Calu3 (cell line): Measurements from ENCODE around the gene MSI2. TPM values are rescaled to one million over a fixed set of nuclear protein-coding genes. Genes with fewer than 3 reads are reported as not detected.

Source experiments
- BruUV-seq: library from RNA; stranded (reverse); fragments of 400-500 nt; replicated peaks from 2 replicates; lab custom pipeline; 2021; lab: Mats Ljungman, UMichigan
- CTCF ChIA-PET: fragments of 300-600 bp; sonication (Branson Sonifier 250); formaldehyde crosslinking; loops from one replicate; lab custom pipeline; 2022; ENCODE audit warnings: antibody characterized with exemption; lab: Charles Lee
- DNase-seq: peaks from one replicate; pipeline ENCODE4 v3.0.0; 2022
- H3K27ac Mint-ChIP-seq: one replicate; pipeline ENCODE4 v1.8.0; 2022; ENCODE audit warnings: mixed read lengths; ENCODE audit not compliant: unreplicated experiment
- H3K27me3 Mint-ChIP-seq: one replicate; pipeline ENCODE4 v1.8.0; 2022; ENCODE audit warnings: mixed read lengths; ENCODE audit not compliant: unreplicated experiment
- H3K36me3 Mint-ChIP-seq: one replicate; pipeline ENCODE4 v1.8.0; 2022; ENCODE audit warnings: mild to moderate bottlenecking, moderate library complexity, mixed read lengths; ENCODE audit not compliant: insufficient read depth, unreplicated experiment
- H3K4me1 Mint-ChIP-seq: one replicate; pipeline ENCODE4 v1.8.0; 2022; ENCODE audit warnings: mild to moderate bottlenecking, low read depth, mixed read lengths; ENCODE audit not compliant: unreplicated experiment
- H3K4me3 Mint-ChIP-seq: one replicate; pipeline ENCODE4 v1.8.0; 2022; ENCODE audit warnings: mild to moderate bottlenecking, low read depth, moderate library complexity, mixed read lengths; ENCODE audit not compliant: unreplicated experiment
- H3K9me3 Mint-ChIP-seq: one replicate; pipeline ENCODE4 v1.8.0; 2022; ENCODE audit warnings: low read depth, mixed read lengths; ENCODE audit not compliant: unreplicated experiment
- CTCF ChIP-seq: fragments of 200-600 bp; IDR thresholded peaks from one replicate; pipeline ENCODE4 v1.8.0; 2022; ENCODE audit warnings: antibody characterized with exemption; ENCODE audit not compliant: unreplicated experiment
- intact Hi-C: fragments of 100-400 bp; cut with micrococcal nuclease; formaldehyde crosslinking; loops from one replicate; pipeline ENCODE4 v1.10.0; 2022; ENCODE audit not compliant: unreplicated experiment
- total RNA-seq: library from RNA; stranded (reverse); gene quantifications from 2 replicates; pipeline ENCODE4 v1.2.3, GENCODE V29; 2022

MSI2 gene
- total RNA-seq, 1 experiment from 2014 or later: 66.4 TPM

GRCh38 chr17:57670769-57671569 lies 414.6 kb downstream of the MSI2 start:
- H3K4me1 Mint-ChIP-seq: no peaks in the 10 kb centered on the region
- no peak for TF ChIP-seq CTCF
- H3K27ac Mint-ChIP-seq: no peak overlapping the region
- intact Hi-C loops: loop anchor here (5.0 to 10.0 kb wide), 3 partner anchors 74 to 539 kb away; no protein-coding TSS in a partner anchor
- H3K36me3 Mint-ChIP-seq: peaks cover 10% of the 10 kb centered on the region
- no peak for DNase-seq
- BruUV-seq: no TSS peak
- H3K27me3 Mint-ChIP-seq: no peaks in the 10 kb centered on the region
- H3K9me3 Mint-ChIP-seq: no peaks in the 10 kb centered on the region
- CTCF ChIA-PET: interaction anchor here (1.3 to 1.4 kb wide), 4 partner anchors 8 to 428 kb away, joined by 3 to 10 read pairs (median 6); no protein-coding TSS in a partner anchor
- H3K4me3 Mint-ChIP-seq: no peak overlapping the region

DNA sequence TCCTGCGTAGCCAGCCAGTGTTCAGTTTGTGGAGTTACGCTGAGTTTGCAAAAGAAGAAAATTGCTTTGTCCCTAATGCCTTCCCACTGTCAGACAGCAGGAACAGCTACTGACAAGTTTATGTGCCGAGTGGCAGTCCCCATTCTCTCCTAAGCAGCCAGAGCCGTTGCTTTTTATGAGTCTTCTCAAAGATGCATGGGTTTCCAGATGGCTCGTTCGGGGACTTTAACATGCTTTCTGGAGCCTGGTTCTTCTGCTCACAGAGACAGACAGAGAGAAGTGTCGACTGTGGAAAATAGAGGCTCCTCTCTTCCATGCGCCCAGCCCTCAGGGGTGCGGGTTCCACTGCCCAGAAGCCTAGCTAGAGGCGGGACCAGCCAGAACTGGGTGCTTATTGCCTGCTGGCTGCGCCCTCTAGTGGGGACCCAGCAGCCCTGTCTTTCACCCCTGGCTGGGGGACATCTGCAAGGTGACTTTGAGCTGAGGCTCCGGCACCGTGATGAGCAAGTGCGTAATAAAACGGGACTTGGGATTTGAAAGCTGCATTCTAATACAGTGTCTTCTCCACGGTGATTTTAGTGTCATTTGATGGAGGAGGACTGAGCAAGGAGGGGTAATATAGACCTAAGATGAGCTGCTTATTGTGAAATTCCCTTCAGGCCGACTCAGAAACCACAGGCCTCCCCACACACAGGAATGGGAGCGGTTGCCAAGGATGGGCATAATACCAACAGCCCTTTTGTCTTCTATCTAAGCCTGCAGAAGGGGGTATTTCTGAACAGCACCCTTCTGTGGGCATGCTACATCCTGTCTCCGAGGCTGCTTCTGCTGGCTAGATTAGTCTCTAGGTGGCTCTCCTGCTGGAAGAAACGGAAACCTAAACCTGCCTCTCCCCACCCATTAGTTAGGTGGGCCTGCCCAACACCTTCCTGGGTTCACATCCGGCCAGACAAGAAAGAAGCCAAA lies 415.6 kb downstream of the MSI2 start:
- Mint-ChIP-seq H3K27me3 (no peaks in the 10 kb centered on the region), H3K27ac (no peak overlapping the region), H3K36me3 (peaks cover 10% of the 10 kb centered on the region), H3K4me1 (no peaks in the 10 kb centered on the region), H3K9me3 (no peaks in the 10 kb centered on the region), H3K4me3 (no peak overlapping the region)
- BruUV-seq: no TSS peak
- TF ChIP-seq CTCF: peak; percentile 73
- DNase-seq: peak; percentile 64
- CTCF ChIA-PET: interaction anchor here (0.8 to 1.4 kb wide), 7 partner anchors 9 to 429 kb away, joined by 3 to 10 read pairs (median 4); no protein-coding TSS in a partner anchor
- intact Hi-C loops: loop anchor here (5.0 to 10.0 kb wide), 3 partner anchors 75 to 540 kb away; no protein-coding TSS in a partner anchor

DNA sequence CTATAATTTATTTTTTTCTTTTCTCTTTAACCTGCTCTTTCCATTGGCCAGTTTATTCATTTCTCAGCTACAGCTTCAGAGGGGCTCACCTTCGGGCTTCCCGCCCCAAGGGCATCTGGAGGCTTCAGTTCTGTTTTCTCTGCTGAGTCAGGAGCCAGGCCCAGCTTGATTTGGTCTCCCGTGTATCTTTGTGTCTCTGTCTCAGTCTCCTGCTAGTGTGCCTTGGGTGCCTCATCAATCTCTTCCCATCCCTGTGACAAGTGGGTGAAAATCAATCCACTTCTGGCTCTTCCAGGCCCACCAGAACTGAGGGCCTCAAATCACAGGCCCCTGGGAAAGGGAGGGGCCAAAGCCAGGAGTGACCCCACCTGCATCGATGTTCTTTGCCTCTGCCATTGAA lies 416.6 kb downstream of the MSI2 start:
- peaks cover 10% of the 10 kb centered on the region for H3K36me3 Mint-ChIP-seq
- intact Hi-C loops: loop anchor here (5.0 to 10.0 kb wide), 3 partner anchors 76 to 541 kb away; no protein-coding TSS in a partner anchor
- CTCF ChIA-PET: no interaction called here
- H3K27ac Mint-ChIP-seq: no peak overlapping the region
- no peak for DNase-seq
- no TSS peak for BruUV-seq
- no peaks in the 10 kb centered on the region for H3K9me3 Mint-ChIP-seq
- no peak overlapping the region for H3K4me3 Mint-ChIP-seq
- H3K27me3 Mint-ChIP-seq: no peaks in the 10 kb centered on the region
- no peak for TF ChIP-seq CTCF
- H3K4me1 Mint-ChIP-seq: no peaks in the 10 kb centered on the region

- DNase-seq: no peak
- no peak overlapping the region for H3K27ac Mint-ChIP-seq
- intact Hi-C loops: loop anchor here (5.0 to 10.0 kb wide), 3 partner anchors 78 to 543 kb away; no protein-coding TSS in a partner anchor
- H3K9me3 Mint-ChIP-seq: no peaks in the 10 kb centered on the region
- H3K27me3 Mint-ChIP-seq: no peaks in the 10 kb centered on the region
- CTCF ChIA-PET: no interaction called here
- no peaks in the 10 kb centered on the region for H3K4me1 Mint-ChIP-seq
- no peak for TF ChIP-seq CTCF
- no peak overlapping the region for H3K4me3 Mint-ChIP-seq
- BruUV-seq: no TSS peak
- peaks cover 10% of the 10 kb centered on the region for H3K36me3 Mint-ChIP-seq
These were observed 418.6 kb downstream of the MSI2 start for GRCh38 chr17:57674894-57675293.
